Kidney (tissue), 14 donors: Measurements from ENCODE around the gene OXNAD1. TPM values are rescaled to one million over a fixed set of nuclear protein-coding genes. Genes with fewer than 3 reads are reported as not detected.

Experiments used
- DNase-seq, 5 donors: peaks; one replicate each; pipeline ENCODE4 v3.0.0-alpha.2; 2013 to 2020
- FAIRE-seq: peaks from 2 replicates; lab custom pipeline; 2012; peaks lifted over from hg19 to GRCh38; lab: Jason Lieb, UNC
- H3K27ac ChIP-seq, 2 donors: one replicate each; pipeline ENCODE4 v1.7.0; 2013; ENCODE audit warnings: low read depth in 2 of 2, low read length in 2 of 2, inconsistent platforms in 1 of 2
- H3K27me3 ChIP-seq: one replicate; pipeline ENCODE4 v1.7.1; 2013; ENCODE audit warnings: low read length, inconsistent platforms; ENCODE audit not compliant: control insufficient read depth, insufficient read depth
- H3K36me3 ChIP-seq, 3 donors: one replicate each; pipeline versions ENCODE4 v1.7.0 to v1.7.1; 2013; ENCODE audit warnings: low read length in 3 of 3, control low read depth in 1 of 3, inconsistent platforms in 1 of 3; ENCODE audit not compliant: insufficient read depth in 3 of 3, control insufficient read depth in 2 of 3
- H3K4me1 ChIP-seq, 3 donors: one replicate each; pipeline versions ENCODE4 v1.7.0 to v1.7.1; 2013; ENCODE audit warnings: low read length in 3 of 3, inconsistent platforms in 1 of 3, low read depth in 1 of 3; ENCODE audit not compliant: control insufficient read depth in 2 of 3, insufficient read depth in 2 of 3
- H3K4me3 ChIP-seq, 3 donors: one replicate each; pipeline versions ENCODE4 v1.7.0 to v1.8.1; 2013; ENCODE audit warnings: low read length in 3 of 3, control low read depth in 1 of 3, inconsistent platforms in 1 of 3
- H3K9ac ChIP-seq, 3 donors: one replicate each; pipeline versions ENCODE4 v1.7.0 to v1.7.1; 2013; ENCODE audit warnings: low read length in 3 of 3, control low read depth in 1 of 3, inconsistent platforms in 1 of 3
- H3K9me3 ChIP-seq, 3 donors: one replicate each; pipeline versions ENCODE4 v1.7.0 to v1.7.1; 2013; ENCODE audit warnings: low read length in 3 of 3, control low read depth in 1 of 3, inconsistent platforms in 1 of 3; ENCODE audit not compliant: control insufficient read depth in 2 of 3, insufficient read depth in 1 of 3
- CTCF ChIP-seq: IDR thresholded peaks from 3 replicates; pipeline ENCODE4 v1.5.1; 2012; ENCODE audit warnings: mild to moderate bottlenecking, moderate library complexity, borderline replicate concordance; ENCODE audit not compliant: insufficient read depth; ENCODE audit errors: extremely low read depth
- intact Hi-C: fragments of 100-400 bp; cut with DNase I; formaldehyde crosslinking; loops from one replicate; pipeline ENCODE4 v1.11.1; 2022
- polyA plus RNA-seq: library from polyadenylated mRNA; stranded (reverse); fragments of 350-450 nt; fragmentation: Illumina TruSeq; extraction: RNeasy Lipid Tissue Mini Kit (QIAGEN cat#74804); gene quantifications from one replicate; pipeline ENCODE4 v1.2.3, GENCODE V29; 2014; ENCODE audit warnings: low read depth, low replicate concordance; ENCODE audit not compliant: insufficient read depth
- total RNA-seq: library from RNA; stranded (reverse); fragmentation: NEBNext Ultra II Directional; extraction: Animal tissue kit (Norgen Biotek cat#: 25700); gene quantifications from one replicate; pipeline ENCODE4 v1.2.1, GENCODE V29; 2021
- donor health status: control.
- donor health status: control.
- donor health status: control.
- donor health status: control.
- donor health status: control.
- donor health status: DM: yes; HTN: yes; CAD: no.
- donor health status: Normal renal cell carcinoma (clear cell type).

OXNAD1 gene
- total and polyA plus RNA-seq, 2 donors from 2014 or later, result 12.7 to 17.3 TPM

DNA sequence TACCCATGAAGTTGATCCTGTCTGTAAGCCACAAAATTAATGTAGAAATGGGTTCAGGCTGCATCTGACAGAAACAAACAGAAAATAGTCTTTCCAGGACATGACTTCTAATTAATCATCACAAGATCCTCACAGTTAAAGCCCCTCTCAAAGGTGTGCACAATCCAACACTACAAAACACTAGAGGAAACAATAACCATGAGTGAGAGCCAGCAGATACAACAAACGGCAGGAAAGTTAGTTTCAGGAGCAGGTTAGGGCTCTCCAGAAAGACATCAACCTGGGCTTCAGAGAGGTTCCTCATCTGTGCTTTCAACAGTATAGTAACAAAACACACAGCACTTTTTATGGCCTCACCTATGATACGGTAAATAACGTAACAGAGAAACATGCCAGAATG lies 43.0 kb upstream of the OXNAD1 start:
- intact Hi-C loops, result no loop called here
- Histone ChIP-seq H3K27me3 (no peaks in the 10 kb centered on the region), H3K36me3 (no peaks in the 10 kb centered on the region), H3K27ac (no peak overlapping the region), H3K4me3 (no peak overlapping the region), H3K9me3 (no peaks in the 10 kb centered on the region), H3K9ac (no peak overlapping the region), H3K4me1 (no peaks in the 10 kb centered on the region)
- no peak for TF ChIP-seq CTCF
- no peak for DNase-seq
- no peak for FAIRE-seq

DNA sequence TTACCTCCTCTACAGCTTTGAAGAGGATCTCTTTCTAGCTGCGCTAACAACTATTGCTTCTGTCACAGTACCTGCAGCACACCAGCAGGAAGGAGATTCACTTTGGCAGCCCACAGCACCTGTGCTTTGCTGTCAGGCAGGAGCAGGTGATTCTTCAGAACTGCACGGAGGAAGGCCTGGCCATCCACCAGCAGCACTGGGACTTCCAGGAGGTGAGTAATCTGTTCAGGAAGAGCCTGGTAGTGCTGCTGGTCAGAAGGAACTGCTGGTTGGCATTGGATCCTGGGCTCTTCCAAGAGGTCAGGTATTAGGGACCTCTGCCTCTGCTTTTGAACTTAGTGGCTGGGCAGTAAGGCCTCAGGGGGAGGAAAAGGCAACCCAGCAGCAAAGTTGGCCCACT lies 42.5 kb upstream of the OXNAD1 start:
- intact Hi-C loops, result no loop called here
- no peak for FAIRE-seq
- Histone ChIP-seq H3K27ac (no peak overlapping the region), H3K4me1 (no peaks in the 10 kb centered on the region), H3K9me3 (no peaks in the 10 kb centered on the region), H3K27me3 (no peaks in the 10 kb centered on the region), H3K4me3 (no peak overlapping the region), H3K36me3 (no peaks in the 10 kb centered on the region), H3K9ac (no peak overlapping the region)
- DNase-seq, result no peak
- no peak for TF ChIP-seq CTCF

DNA sequence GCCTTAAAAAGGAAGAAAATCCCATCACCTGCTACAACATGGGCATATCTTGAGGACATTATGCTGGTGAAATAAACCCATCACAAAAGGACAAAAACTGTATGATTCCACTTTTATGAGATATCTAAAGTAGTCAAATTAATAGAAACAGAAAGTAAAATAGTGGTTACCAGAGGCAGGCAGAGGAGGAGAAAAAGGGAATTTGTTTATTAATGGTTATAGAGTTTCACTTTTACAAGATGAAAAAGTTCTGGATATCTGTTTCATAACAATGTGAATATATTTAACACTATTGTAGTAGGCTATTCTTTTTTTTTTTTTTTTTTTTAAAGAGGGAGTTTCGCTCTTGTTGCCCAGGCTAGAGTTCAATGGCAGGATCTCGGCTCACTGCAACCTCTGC lies 40.7 kb upstream of the OXNAD1 start:
- H3K4me3 ChIP-seq, result no peak overlapping the region
- DNase-seq, result no peak
- FAIRE-seq, result no peak
- no peaks in the 10 kb centered on the region for H3K27me3 ChIP-seq
- TF ChIP-seq CTCF, result no peak
- no peaks in the 10 kb centered on the region for H3K4me1 ChIP-seq
- intact Hi-C loops, result no loop called here
- H3K9me3 ChIP-seq, result no peaks in the 10 kb centered on the region
- no peak overlapping the region for H3K9ac ChIP-seq
- no peaks in the 10 kb centered on the region for H3K36me3 ChIP-seq
- H3K27ac ChIP-seq, result no peak overlapping the region

DNA sequence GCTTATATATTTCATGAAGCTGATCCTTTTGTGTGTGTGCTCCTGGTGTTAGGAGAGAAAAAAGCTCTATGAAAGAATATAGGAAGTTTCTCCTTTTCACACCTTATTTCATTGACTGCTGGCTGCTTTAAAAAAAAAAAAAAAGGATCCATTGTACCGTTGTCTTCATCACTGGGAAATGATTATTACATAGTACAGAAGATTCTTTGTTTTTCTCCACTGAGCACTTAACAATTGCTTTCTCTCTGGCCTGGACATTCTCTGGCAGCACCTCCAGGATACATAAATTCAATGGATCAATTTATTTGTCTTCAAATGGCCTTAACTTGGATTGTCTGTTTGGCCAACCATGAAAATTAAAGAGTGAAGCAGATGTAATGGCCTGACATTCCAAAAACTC lies 37.4 kb upstream of the OXNAD1 start:
- no peak overlapping the region for H3K4me3 ChIP-seq
- TF ChIP-seq CTCF, result no peak
- H3K36me3 ChIP-seq, result no peaks in the 10 kb centered on the region
- FAIRE-seq, result no peak
- no peaks in the 10 kb centered on the region for H3K4me1 ChIP-seq
- H3K27ac ChIP-seq, result no peak overlapping the region
- no peaks in the 10 kb centered on the region for H3K9me3 ChIP-seq
- intact Hi-C loops, result no loop called here
- no peaks in the 10 kb centered on the region for H3K27me3 ChIP-seq
- DNase-seq, result no peak
- no peak overlapping the region for H3K9ac ChIP-seq
